Stromal cell of bone marrow (primary cell): Measurements from ENCODE around the gene DRC7.
"Not testable (repeated sequence)": the region's sequence is repeated elsewhere in the genome, so short reads cannot be mapped to it uniquely, and the experiment has no call there.

ENCODE experiments used
- DNase-seq: peaks from one replicate; pipeline ENCODE4 v3.0.0-alpha.2; 2012; ENCODE audit warnings: low read depth

Gene DRC7

DNA sequence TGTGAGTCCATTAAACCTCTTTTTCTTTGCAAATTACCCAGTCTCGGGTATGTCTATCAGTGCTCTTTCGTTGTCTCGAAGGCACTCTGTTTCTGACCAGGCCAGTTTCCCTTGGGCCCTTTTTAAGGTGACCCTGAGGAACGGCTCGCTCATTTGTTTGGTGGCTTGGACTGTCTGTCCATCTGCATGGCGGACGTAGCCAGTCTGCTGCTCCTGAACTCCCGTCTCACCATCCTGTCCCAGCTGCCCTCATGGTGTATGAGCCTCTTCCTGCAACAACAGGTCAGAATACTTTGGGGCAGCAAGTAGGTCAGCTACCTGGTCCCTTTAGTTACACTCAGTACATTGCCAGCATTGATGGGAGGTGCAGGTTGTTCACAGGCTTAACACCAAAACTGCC, 19.0 kb downstream of the DRC7 start:
- DNase-seq = no peak

DNA sequence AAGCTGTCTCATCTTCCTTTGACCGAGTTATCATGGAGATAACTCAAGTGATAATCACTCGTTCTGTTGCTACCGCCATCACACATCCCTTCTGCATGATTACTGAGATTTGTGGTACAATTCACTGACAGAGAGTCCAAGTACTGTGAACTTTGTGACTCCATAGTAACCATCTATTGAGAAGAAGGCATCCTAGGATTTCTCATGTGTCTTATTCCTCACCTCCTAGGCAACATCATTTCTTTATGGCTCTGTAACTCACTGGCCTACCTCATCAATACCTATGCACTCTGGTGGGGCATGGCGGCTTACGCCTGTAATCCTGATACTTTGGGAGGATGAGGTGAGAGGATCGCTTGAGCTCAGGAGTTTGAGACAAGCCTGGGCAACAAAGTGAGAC, 19.4 kb downstream of the DRC7 start:
- DNase-seq = no peak

DNA sequence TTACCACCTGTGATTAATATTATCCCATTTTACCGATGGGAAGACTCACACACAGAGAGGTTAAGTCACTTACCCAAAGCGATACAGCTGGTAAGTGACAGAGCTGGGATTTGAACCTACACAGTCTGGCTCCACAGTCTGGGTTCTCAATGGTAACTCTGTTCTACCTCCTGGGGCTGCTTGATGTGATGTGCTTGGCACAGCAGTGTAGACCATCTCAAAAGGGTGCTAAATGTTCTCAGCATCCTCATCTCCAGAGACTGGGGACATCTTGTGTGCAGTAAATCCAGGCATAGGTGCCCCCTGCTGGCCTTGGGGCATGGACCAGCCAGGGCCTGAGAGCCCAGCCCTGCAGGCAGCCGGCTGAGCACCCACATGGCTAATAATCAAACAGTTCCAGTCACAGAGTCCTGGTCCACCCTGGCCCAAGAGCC, 25.6 kb downstream of the DRC7 start:
- DNase-seq = no peak

DNA sequence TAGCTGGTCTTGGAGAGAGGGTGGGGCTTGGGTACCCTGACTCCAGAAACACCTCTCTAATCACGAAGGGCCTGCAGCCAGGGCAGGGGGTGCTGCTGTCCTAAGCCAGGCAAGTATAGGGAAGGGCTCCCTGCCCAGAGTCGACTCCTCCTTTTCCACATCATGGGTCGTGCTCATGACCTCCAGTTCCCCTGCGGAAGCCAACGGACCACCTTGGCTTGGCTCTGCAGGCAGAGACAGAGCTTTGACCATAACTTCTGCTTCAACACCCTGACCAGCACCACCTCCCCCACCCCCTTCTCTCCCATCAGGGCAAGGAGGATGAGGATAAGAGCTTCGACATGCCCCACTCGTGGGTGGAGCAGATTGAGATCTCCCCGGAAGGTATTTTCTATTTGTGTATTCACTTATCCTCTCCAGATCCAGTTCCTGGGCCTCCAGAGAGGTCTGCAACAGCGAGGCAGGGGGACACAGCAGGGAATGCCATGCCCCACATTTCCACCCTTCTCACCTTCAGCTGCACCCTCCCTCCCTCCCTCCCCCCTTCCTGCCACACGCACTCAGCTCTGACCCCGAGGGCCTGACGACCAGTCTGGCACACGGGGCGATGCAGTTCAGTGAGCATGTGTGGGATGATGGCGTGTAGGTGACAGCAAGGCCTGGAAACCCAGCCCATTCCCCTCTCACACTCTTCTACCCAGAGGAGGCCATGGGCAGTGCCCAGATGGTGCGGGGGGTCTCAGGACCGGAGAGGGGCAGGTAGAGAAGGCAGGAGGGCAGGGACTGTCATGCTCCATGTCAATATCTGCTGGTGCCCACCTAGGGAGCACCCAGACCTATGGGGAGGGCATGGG, 27.0 kb downstream of the DRC7 start:
- no peak for DNase-seq

DNA sequence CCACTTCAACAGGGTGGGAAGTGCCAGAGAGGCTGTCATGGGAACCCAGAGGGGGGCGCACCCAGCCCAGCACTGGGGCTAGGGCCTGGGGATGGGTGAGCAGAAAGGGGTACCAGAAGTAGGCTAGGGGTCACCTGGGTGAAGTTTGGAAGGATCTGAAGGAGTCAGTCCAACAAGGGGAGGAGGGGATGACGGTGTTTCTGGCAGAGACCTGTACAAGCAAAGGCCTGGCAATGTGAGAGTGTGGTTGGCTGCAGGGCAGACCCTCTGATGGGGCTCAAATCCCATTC, 27.5 kb downstream of the DRC7 start:
- DNase-seq = no peak

DNA sequence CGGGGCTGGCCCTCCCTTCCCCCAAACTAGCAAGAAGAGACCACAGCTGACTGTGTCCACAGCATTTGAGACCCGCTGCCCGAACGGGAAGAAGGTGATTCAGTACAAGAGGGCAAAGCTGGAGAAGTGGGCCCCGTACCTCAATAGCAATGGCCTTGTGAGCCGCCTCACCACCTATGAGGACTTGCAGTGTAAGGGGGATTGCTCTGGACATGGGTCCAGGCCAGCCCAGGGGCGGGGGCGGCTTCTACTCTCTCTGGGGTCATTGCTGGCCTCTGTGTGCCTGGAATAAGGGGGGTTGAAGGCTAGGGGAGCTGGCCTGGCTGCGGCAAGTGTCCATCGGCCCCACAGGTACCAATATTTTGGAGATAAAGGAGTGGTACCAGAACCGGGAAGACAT, 28.0 kb downstream of the DRC7 start:
- DNase-seq = no peak

DNA sequence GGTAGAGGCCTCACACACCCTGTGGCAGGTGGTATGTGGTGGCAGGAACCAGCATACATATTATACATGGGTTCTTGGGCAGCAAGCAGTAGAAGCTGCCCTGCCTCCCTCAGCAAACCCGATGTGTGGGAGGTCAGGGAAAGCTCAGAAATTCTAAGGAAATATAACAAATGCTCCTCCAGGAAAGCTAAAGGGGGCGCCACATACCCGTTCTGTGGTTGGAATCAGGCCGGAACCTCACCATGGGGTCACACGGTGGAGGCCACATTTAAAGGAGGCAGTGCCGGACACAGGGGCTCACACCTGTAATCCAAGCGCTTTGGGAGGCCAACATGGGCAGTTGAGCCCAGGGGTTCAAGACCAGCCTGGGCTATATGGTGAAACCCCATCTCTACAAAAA, 28.6 kb downstream of the DRC7 start:
- no peak for DNase-seq

DNA sequence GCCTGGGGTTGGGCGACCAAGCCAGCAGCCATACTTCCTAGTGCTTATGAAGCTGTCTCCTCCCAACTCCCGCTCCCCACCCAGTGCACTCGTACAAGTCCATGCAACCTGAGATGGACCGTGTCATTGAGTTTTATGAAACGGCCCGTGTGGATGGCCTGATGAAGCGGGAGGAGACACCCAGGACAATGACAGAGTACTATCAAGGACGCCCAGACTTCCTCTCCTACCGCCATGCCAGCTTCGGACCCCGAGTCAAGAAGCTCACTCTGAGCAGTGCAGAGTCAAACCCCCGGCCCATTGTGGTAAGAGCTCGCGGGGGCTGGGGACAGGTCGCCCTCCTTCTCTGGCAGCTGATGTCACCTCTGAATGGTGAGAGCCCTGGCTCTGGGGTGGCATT, 29.9 kb downstream of the DRC7 start:
- no peak for DNase-seq

DNA sequence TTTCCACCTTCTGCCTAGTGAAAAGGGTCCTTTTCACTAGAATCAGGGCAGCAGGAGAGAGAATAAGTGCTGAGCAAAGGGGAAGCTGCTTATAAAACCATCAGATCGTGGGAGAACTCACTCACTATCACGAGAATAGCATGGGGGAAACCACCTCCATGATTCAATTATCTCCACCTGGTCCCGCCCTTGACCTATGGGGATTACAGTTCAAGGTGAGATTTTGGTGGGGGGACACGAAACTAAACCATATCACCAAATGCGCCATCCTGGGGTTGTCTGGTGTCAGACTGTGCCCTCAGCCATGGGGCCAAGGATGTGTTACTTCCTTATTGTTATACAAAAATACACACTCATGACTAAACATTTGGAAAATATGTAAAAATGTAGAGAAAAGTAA, 30.5 kb downstream of the DRC7 start:
- DNase-seq = no peak

DNA sequence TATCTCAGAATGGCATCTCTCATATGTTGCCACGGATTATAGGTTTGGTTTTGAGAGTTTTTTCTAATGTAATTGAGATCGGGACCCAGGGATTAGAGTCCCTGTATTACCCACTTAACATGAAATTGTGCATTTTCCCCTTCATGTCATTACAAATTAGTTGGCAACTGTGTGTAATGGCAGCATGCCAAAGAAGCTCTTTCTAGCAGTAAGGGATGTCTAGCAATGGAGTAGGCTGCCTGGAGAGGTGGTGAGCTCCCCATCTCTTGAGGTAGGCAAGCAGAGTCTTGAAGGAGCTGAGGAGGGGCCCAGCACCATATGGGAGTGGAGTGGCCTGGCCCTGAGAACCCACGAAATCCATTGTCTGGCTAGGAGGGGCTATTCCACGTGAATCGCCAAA, 30.9 kb downstream of the DRC7 start:
- DNase-seq = no peak

DNA sequence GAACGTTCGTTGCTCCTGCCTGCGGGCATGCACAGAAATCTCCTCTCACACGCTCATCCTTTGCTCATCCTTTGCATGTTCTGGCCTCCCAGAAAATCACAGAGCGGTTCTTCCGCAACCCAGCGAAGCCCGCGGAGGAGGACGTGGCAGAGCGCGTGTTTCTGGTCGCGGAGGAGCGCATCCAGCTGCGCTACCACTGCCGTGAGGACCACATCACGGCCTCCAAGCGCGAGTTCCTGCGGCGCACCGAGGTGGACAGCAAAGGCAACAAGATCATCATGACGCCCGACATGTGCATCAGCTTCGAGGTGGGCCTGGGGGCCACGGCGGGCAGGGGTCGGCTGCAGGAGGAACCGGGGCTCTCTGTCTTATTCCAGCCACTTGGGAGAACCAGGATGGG, 31.4 kb downstream of the DRC7 start:
- no peak for DNase-seq

DNA sequence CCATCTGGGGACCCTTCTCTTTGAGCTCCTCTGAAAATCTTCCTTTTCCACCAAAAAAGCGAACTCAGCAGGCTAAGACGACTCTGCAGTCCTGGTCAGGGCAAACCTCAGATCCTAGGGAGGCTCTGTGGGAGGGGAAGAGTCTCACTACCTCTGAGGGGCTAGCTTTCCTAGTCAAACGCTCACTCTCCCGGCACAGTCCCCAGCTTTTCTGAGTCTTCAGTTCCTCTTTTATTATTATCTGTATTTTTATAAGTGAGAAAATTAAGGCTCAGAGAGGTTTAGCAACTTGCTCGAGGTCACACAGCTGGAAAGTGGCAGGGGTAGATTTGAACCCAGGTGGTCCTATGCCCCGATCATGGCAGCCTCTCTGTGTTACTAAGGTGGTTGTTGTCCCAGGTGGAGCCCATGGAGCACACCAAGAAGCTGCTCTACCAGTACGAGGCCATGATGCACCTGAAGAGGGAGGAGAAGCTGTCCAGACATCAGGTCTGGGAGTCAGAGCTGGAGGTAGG, 31.9 kb downstream of the DRC7 start:
- DNase-seq = no peak

DNA sequence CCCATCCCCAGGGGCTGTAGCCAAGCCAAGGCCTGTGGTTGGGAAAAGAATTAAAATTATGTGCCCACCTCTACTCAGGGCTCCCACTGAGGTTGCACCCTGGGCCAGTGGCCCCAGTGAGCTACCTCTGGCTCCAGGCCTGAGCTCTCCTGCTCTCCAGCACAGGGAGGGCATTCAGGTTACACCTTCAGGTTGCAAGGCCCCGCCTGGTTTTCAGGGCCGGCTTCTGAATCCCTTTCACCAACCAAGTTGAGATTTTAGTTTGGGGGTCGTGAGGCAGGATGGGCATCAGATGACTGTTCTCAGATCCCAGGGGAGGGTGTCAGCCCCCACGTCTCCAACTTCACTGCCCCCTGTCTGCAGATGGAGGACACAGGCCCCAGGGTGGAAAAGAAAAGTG, 33.0 kb downstream of the DRC7 start:
- DNase-seq = no peak

DNA sequence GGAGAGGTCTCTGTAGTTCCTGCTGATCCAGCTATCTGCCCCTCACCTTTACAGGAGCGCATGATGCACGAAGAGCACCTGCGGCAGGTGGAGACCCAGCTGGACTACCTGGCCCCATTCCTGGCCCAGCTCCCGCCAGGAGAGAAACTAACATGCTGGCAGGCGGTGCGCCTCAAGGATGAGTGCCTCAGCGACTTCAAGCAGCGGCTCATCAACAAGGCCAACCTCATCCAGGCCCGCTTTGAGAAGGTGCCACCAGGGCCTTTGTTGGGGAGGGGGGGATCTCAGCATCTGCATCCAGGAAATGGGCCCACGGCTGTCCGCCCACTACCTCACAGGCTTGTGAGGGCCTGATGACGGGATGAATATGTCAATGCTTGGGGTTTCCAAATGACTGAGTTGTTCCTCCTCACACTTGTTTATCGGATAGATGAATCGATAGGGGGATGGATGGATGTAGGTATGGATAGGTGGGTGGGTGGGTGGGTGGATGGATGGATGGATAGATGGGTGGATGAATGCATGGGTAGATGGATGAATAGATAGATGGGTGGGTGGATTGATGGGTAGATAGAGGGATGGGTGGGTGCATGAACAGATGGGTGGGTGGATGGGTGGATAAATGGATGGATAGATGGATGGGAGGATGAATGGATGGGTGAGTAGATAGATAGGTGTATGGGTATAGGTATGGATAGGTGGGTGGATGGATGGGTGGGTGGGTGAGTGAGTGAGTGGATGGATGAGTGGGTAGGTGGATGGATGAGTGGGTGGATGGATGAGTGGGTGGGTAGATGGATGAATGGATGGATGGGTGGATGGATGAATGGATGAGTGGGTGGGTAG, 34.0 kb downstream of the DRC7 start:
- DNase-seq = no peak

DNA sequence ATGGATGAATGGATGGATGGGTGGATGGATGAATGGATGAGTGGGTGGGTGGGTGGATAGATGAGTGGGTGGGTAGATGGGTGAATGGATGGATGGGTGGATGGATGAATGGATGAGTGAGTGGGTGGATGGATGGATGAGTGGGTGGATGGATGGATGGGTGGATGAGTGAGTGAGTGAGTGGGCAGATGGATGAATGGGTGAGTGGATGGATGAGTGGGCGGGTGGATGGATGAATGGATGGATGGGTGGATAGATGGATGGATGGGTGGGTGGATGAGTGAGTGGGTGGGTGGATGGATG, 34.5 kb downstream of the DRC7 start:
- DNase-seq = no peak

DNA sequence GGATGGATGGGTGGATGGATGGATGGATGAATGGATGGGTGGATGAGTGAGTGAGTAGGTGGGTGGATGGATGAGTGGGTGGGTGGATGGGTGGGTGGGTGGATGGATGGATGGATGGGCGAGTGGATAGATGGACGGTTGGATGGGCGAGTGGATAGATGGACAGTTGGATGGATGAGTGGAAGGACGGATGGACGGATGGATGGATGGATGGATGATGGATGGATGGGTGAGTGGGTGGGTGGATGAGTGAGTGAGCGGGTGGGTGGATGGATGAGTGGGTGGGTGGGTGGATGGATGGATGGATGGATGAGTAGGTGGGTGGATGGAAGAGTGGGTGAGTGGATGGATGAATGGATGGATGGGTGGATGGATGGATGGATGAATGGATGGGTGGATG, 35.2 kb downstream of the DRC7 start:
- DNase-seq = not testable (repeated sequence)

DNA sequence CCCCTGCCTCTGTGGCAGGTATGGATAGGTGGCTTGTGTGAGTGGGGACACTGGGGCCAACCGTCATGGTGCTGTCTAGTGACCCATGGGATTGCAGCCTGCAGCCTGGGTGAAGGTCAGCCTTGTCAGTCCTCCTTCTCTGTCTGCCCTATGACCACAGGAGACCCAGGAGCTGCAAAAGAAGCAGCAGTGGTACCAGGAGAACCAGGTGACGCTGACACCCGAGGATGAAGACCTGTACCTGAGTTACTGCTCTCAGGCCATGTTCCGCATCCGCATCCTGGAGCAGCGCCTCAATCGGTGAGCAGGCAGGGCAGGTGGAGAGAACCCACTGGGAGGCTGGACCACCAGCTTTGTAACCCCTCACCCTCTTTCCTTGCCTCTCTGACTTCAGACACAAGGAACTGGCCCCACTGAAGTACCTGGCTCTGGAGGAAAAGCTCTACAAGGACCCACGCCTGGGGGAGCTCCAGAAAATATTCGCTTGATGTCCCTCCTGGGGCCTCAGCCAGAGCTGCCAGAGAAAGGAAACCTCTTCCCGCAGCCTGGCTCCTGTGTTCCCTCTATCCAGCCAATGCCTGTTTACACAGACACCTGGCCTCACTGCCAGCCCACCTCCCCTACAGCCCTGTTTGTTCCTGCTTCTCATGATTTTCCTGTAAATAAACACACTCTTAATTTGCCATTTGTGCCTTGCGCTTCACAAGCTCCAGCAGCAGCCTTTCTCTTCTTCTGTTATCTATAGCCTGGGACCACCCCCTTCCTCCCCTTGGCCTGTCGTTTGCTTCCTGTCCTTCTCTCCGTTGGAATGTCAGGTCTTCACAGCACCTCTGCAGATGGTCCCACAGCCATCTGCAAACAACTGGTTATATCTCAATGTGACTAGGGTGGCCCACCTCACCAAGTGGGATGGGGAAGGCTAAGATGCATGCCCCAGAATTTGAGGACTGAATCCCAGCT, 36.4 kb downstream of the DRC7 start:
- DNase-seq = no peak

DNA sequence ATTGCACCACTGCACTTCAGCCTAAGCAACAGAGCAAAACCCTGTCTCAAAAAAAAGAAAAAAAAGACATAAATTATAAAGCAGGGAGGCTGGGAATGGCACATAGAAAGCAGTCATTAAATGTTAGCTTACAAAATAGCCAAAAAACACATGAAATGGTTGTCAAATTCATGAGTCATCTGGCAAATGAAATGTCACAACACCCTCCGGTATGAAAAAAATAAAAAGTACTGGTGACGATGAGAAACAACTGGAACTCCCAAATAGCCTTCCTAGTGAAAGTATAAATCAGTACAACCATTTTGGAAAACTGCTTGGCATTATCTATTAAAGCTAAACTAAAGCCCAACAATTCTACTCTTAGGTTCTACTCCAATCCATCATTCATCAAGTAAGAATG, 37.4 kb downstream of the DRC7 start:
- peak; percentile 76 for DNase-seq

DNA sequence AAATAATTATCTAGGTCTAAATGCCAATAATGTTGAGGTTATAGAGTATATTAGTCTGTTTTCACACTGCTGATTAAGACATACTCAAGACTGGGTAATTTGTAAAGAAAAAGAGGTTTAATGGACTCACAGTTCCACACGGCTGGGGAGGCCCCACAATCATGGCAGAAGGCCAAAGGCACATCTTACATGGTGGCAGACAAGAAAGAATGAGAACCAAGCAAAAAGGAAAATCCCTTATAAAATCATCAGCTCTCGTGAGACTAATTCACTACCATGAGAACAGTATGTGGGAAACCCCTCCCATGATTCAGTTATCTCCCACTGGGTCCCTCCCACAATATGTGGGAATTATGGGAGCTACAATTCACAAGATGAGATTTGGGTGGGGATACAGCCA, 38.1 kb downstream of the DRC7 start:
- DNase-seq = no peak

DNA sequence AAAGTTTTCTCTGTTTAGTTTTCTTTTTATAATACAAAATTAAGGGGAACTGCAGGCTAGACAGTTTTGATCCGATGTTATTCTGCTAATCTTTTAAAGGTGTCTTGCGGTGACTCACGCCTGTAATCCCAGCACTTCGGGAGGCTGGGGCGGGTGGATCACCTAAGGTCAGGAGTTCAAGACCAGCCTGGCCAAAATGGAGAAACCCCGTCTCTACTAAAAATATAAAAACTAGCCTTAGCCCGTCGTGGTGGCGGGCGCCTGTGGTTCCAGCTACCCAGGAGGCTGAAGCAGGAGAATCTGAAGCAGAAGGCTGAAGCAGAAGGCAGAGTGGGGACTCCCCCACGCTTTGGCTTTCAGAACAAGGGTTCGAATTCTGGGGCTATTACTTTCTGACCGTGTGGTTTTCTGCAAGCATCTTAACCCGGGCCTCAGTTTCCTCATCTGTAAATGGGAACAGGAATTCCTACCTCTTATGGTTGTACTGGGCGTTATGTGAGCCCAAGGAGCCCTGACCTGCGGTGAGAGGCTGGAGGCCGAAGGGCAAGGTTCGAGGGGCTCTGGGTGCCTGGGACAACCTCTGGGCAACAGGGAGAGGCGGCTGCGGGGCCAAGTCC, 39.8 kb downstream of the DRC7 start:
- DNase-seq = no peak

DNA sequence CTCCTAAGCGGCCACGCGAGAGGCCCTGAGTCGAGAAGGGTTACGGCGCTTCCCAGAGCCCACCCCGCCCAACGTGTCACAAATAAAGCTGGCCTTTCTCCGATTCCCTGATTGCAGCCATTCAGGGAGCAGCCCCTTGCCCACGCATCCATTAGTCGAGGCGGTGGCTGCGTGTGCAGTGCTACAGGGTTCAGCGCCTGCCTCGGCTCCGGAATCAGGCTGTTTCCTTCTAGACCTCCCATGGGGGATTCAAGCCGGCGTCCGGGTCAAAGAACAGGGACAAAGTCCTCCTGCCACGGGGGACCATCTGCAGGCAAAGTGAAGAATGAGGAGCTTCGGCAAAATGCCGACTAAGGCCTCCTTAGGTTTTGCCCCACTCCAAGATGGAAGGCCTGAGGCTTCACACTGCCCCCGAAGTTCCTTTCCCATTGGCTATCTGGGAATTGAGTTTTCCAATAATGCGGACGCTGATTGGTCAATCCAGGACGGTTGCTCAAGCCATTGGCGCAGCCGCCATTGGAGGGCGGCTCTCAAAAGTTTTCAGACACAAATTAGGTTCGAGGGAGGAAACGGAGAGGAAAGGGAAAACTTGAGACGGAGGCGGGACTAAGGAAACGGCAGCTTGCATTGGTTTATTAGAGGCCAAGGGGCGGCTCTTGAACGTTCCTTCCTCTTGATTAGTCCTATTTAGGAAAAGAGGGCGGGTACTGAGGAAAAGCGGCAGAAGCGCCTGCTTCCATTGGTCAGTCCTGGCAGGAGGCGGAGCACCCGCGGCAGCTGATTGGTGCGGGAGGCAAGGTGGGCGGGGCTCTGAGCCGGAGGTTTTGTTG, 40.5 kb downstream of the DRC7 start:
- DNase-seq = peak; percentile 100
